ENCODE data around the gene CC2D2A.

- TF ChIP-seq CTCF (conservative IDR thresholded peaks at IDR 0.05; ENCODE audit: low read length) = no peak
- no peak for TF ChIP-seq EZH2phosphoT487 (IDR thresholded peaks at IDR 0.05; ENCODE audit: borderline replicate concordance, low read depth, low read length)
Measured at GRCh38 chr4:15541941-15542340, 72.3 kb downstream of the CC2D2A start.
